Measurements from ENCODE around the gene ATP2B2.

Gene ATP2B2

GRCh38 chr3:10456981-10457380 is 48.4 kb downstream of the ATP2B2 start:
- no peak overlapping the region for H3K4me3 ChIP-seq (ENCODE audit: low read depth, low read length)
- in situ Hi-C loops (cut with HindIII; ENCODE audit: low sequenced_read_pairs) = no loop called here

GRCh38 chr3:10455545-10455914 is 49.9 kb downstream of the ATP2B2 start:
- TF ChIP-seq CTCF (IDR thresholded peaks at IDR 0.05; ENCODE audit: low read depth, low read length, missing control alignments) = no peak
- no peak for DNase-seq (ENCODE audit: low read depth)
- in situ Hi-C loops (cut with HindIII; ENCODE audit: low sequenced_read_pairs) = no loop called here
- H3K4me3 ChIP-seq (ENCODE audit: low read depth, low read length) = no peak overlapping the region

More at GRCh38 chr3:10456981-10457380, 48.4 kb downstream of the ATP2B2 start:
- no peak for TF ChIP-seq CTCF (IDR thresholded peaks at IDR 0.05; ENCODE audit: low read depth, low read length, missing control alignments)
- DNase-seq (ENCODE audit: low read depth) = no peak

- no peak overlapping the region for H3K4me3 ChIP-seq (ENCODE audit: low read depth, low read length)
- no peak for TF ChIP-seq CTCF (IDR thresholded peaks at IDR 0.05; ENCODE audit: low read depth, low read length, missing control alignments)
- in situ Hi-C loops (cut with HindIII; ENCODE audit: low sequenced_read_pairs) = no loop called here
- DNase-seq (ENCODE audit: low read depth) = no peak
These were observed 50.4 kb downstream of the ATP2B2 start for GRCh38 chr3:10454907-10455544.

GRCh38 chr3:10453431-10454163 is 51.8 kb downstream of the ATP2B2 start:
- in situ Hi-C loops (cut with HindIII; ENCODE audit: low sequenced_read_pairs) = no loop called here
- no peak for DNase-seq (ENCODE audit: low read depth)
- TF ChIP-seq CTCF (IDR thresholded peaks at IDR 0.05; ENCODE audit: low read depth, low read length, missing control alignments) = no peak
- H3K4me3 ChIP-seq (ENCODE audit: low read depth, low read length) = no peak overlapping the region

GRCh38 chr3:10450494-10451440 is 54.6 kb downstream of the ATP2B2 start:
- in situ Hi-C loops (cut with HindIII; ENCODE audit: low sequenced_read_pairs) = no loop called here
- no peak overlapping the region for H3K4me3 ChIP-seq (ENCODE audit: low read depth, low read length)
- no peak for DNase-seq (ENCODE audit: low read depth)
- TF ChIP-seq CTCF (IDR thresholded peaks at IDR 0.05; ENCODE audit: low read depth, low read length, missing control alignments) = no peak

- in situ Hi-C loops (cut with HindIII; ENCODE audit: low sequenced_read_pairs) = no loop called here
- no peak for DNase-seq (ENCODE audit: low read depth)
- no peak overlapping the region for H3K4me3 ChIP-seq (ENCODE audit: low read depth, low read length)
- TF ChIP-seq CTCF (IDR thresholded peaks at IDR 0.05; ENCODE audit: low read depth, low read length, missing control alignments) = no peak
These were observed 56.0 kb downstream of the ATP2B2 start for GRCh38 chr3:10449436-10449835.
